ENCODE data around the gene DEFB123. TPM values are rescaled to one million over a fixed set of nuclear protein-coding genes. Genes with fewer than 3 reads are reported as not detected.
"Not testable (repeated sequence)": the region's sequence is repeated elsewhere in the genome, so short reads cannot be mapped to it uniquely, and the experiment has no call there.

DEFB123 gene
- total RNA-seq, 1 donor from 2014 or later, result not detected

GRCh38 chr20:31430568-31431115 lies 9.8 kb upstream of the DEFB123 start:
- H3K27ac ChIP-seq, result no peak overlapping the region
- H3K36me3 ChIP-seq, result no peaks in the 10 kb centered on the region
- DNase-seq (ENCODE audit: low spot score in 2 of 2), result no peak
- no peaks in the 10 kb centered on the region for H3K4me1 ChIP-seq
- H3K4me3 ChIP-seq, result no peak overlapping the region
- TF ChIP-seq CTCF (IDR thresholded peaks at IDR 0.05), result no peak
- intact Hi-C loops (cut with DNase I), result no loop called here
- H3K27me3 ChIP-seq, result no peaks in the 10 kb centered on the region
- peaks cover 0 to 8% of the 10 kb centered on the region in 2 donors for H3K9me3 ChIP-seq

- H3K4me3 ChIP-seq, result no peak overlapping the region
- no peaks in the 10 kb centered on the region for H3K27me3 ChIP-seq
- no peak for TF ChIP-seq CTCF (IDR thresholded peaks at IDR 0.05)
- H3K36me3 ChIP-seq, result no peaks in the 10 kb centered on the region
- no peak overlapping the region for H3K27ac ChIP-seq
- intact Hi-C loops (cut with DNase I), result no loop called here
- H3K4me1 ChIP-seq, result no peaks in the 10 kb centered on the region
- H3K9me3 ChIP-seq, result no peaks in the 10 kb centered on the region
- no peak for DNase-seq (ENCODE audit: low spot score in 2 of 2)
Observed at GRCh38 chr20:31446084-31446819, 5.8 kb downstream of the DEFB123 start.

- Histone ChIP-seq H3K9me3 (no peaks in the 10 kb centered on the region), H3K27me3 (no peaks in the 10 kb centered on the region), H3K36me3 (no peaks in the 10 kb centered on the region), H3K4me3 (no peak overlapping the region), H3K27ac (no peak overlapping the region), H3K4me1 (peaks cover 0 to 8% of the 10 kb centered on the region in 2 donors)
- intact Hi-C loops (cut with DNase I), result no loop called here
- peak in 1 of 2 donors; percentile 1 for DNase-seq (ENCODE audit: low spot score in 2 of 2)
- no peak for TF ChIP-seq CTCF (IDR thresholded peaks at IDR 0.05)
Observed at GRCh38 chr20:31449511-31450414, 9.3 kb downstream of the DEFB123 start.

- Histone ChIP-seq H3K9me3 (no peaks in the 10 kb centered on the region), H3K27ac (peak overlapping the region; percentile 58 to 67), H3K36me3 (no peaks in the 10 kb centered on the region), H3K4me3 (no peak overlapping the region), H3K27me3 (no peaks in the 10 kb centered on the region), H3K4me1 (peaks cover 0 to 8% of the 10 kb centered on the region in 2 donors)
- TF ChIP-seq CTCF (IDR thresholded peaks at IDR 0.05), result no peak
- no peak for DNase-seq (ENCODE audit: low spot score in 2 of 2)
- intact Hi-C loops (cut with DNase I), result no loop called here
Observed at GRCh38 chr20:31452575-31452974, 12.1 kb downstream of the DEFB123 start.

- intact Hi-C loops (cut with DNase I), result no loop called here
- Histone ChIP-seq H3K9me3 (no peaks in the 10 kb centered on the region), H3K27ac (no peak overlapping the region), H3K4me3 (no peak overlapping the region), H3K36me3 (no peaks in the 10 kb centered on the region), H3K4me1 (peaks cover 0 to 8% of the 10 kb centered on the region in 2 donors), H3K27me3 (no peaks in the 10 kb centered on the region)
- TF ChIP-seq CTCF (IDR thresholded peaks at IDR 0.05), result no peak
- DNase-seq (ENCODE audit: low spot score in 2 of 2), result peak in 1 of 2 donors; percentile 8
Observed at GRCh38 chr20:31454361-31454760, 13.9 kb downstream of the DEFB123 start.

GRCh38 chr20:31470946-31471345 lies 30.5 kb downstream of the DEFB123 start:
- H3K4me1 ChIP-seq; H3K27me3 ChIP-seq; H3K27ac ChIP-seq; H3K36me3 ChIP-seq; H3K9me3 ChIP-seq; intact Hi-C loops (cut with DNase I); H3K4me3 ChIP-seq: not testable (repeated sequence)
- DNase-seq (ENCODE audit: low spot score in 2 of 2), result peak in 1 of 2 donors; percentile 22
